IMR-90 (cell line): Measurements from ENCODE around the gene GRK5. TPM values are rescaled to one million over a fixed set of nuclear protein-coding genes. Genes with fewer than 3 reads are reported as not detected.

Experiments
- ATAC-seq: fragments of 200-7000 bp; cut with Tn5 transposase; 2 replicates; pipeline ENCODE4 v1.9.1; 2020; ENCODE audit warnings: low read depth, mild to moderate bottlenecking, moderate library complexity
- BruUV-seq: library from RNA; stranded (reverse); fragments of 400-500 nt; replicated peaks from 2 replicates; lab custom pipeline; 2021; lab: Mats Ljungman, UMichigan
- CTCF ChIA-PET: fragments of 300-600 bp; formaldehyde crosslinking; extraction: SDS; loops from one replicate; lab custom pipeline; 2021; ENCODE audit warnings: antibody characterized with exemption; lab: Yijun Ruan, JAX
- POLR2A ChIA-PET: fragments of 300-600 bp; sonication (Branson Sonifier 250); formaldehyde crosslinking; loops from one replicate; lab custom pipeline; 2022; ENCODE audit warnings: antibody characterized with exemption; ENCODE audit not compliant: unreplicated experiment; lab: Charles Lee
- DNase-seq: peaks from one replicate; pipeline ENCODE4 v3.0.0; 2013
- H2AFZ ChIP-seq: replicated peaks from 2 replicates; pipeline ENCODE3; 2013; ENCODE audit warnings: low read length, mild to moderate bottlenecking; ENCODE audit not compliant: poor library complexity
- H2AK5ac ChIP-seq: 2 replicates; pipeline ENCODE4 v1.6.1; 2013; ENCODE audit warnings: low read depth, low read length, inconsistent platforms
- H2AK9ac ChIP-seq: replicated peaks from 2 replicates; pipeline ENCODE3; 2013; ENCODE audit warnings: mild to moderate bottlenecking, low read depth, low read length, moderate library complexity; ENCODE audit not compliant: poor library complexity
- H2BK120ac ChIP-seq: 2 replicates; pipeline ENCODE4 v1.6.1; 2013; ENCODE audit warnings: low read depth, low read length, inconsistent platforms
- H2BK15ac ChIP-seq: 3 replicates; pipeline ENCODE4 v1.6.1; 2013; ENCODE audit warnings: low read depth, low read length, inconsistent platforms
- H2BK20ac ChIP-seq: 2 replicates; pipeline ENCODE4 v1.6.1; 2013; ENCODE audit warnings: low read depth, mild to moderate bottlenecking, inconsistent platforms, low read length, moderate library complexity
- H2BK5ac ChIP-seq: 2 replicates; pipeline ENCODE4 v1.6.1; 2013; ENCODE audit warnings: mild to moderate bottlenecking, low read depth, low read length, inconsistent platforms; ENCODE audit not compliant: poor library complexity, severe bottlenecking
- H3K14ac ChIP-seq: replicated peaks from 2 replicates; pipeline ENCODE4 v1.6.1; 2013; ENCODE audit warnings: low read depth, low read length, inconsistent platforms
- H3K18ac ChIP-seq: 2 replicates; pipeline ENCODE4 v1.6.1; 2013; ENCODE audit warnings: low read depth, low read length, control low read depth
- H3K23ac ChIP-seq: 2 replicates; pipeline ENCODE4 v1.6.1; 2013; ENCODE audit warnings: low read depth, low read length, inconsistent platforms
- H3K27ac ChIP-seq: 2 replicates; pipeline ENCODE4 v1.5.1; 2013; ENCODE audit warnings: mild to moderate bottlenecking, control low read depth, low read length; ENCODE audit not compliant: insufficient read depth
- H3K27me3 ChIP-seq: 2 replicates; pipeline ENCODE4 v1.6.1; 2013; ENCODE audit warnings: low read length; ENCODE audit not compliant: control insufficient read depth, insufficient read depth
- H3K36me3 ChIP-seq: 2 replicates; pipeline ENCODE4 v1.6.1; 2013; ENCODE audit warnings: low read length, mixed read lengths; ENCODE audit not compliant: control insufficient read depth, insufficient read depth
- H3K4ac ChIP-seq: 2 replicates; pipeline ENCODE4 v1.6.1; 2013; ENCODE audit warnings: low read depth, low read length, inconsistent platforms
- H3K4me1 ChIP-seq: 2 replicates; pipeline ENCODE4 v1.6.1; 2013; ENCODE audit warnings: low read length, mixed read lengths; ENCODE audit not compliant: control insufficient read depth, insufficient read depth
- H3K4me2 ChIP-seq: 2 replicates; pipeline ENCODE4 v1.6.1; 2013; ENCODE audit warnings: low read depth, mild to moderate bottlenecking, control low read depth, low read length, moderate library complexity
- H3K4me3 ChIP-seq: 2 replicates; pipeline ENCODE4 v1.5.1; 2013; ENCODE audit warnings: low read depth, mild to moderate bottlenecking, control low read depth, low read length, moderate library complexity; ENCODE audit not compliant: insufficient read depth
- H3K56ac ChIP-seq: 2 replicates; pipeline ENCODE4 v1.6.1; 2013; ENCODE audit warnings: low read length, inconsistent platforms; ENCODE audit not compliant: insufficient read depth; ENCODE audit errors: extremely low read depth
- H3K79me1 ChIP-seq, 2 experiments: 2 replicates each; pipeline ENCODE4 v1.6.1; 2013; ENCODE audit warnings: low read length in 2 of 2, inconsistent platforms in 1 of 2, low read depth in 1 of 2
- H3K9ac ChIP-seq: 2 replicates; pipeline ENCODE4 v1.6.1; 2013; ENCODE audit warnings: low read depth, low read length, control low read depth
- H3K9me1 ChIP-seq: 2 replicates; pipeline ENCODE4 v1.6.1; 2013; ENCODE audit warnings: low read length, inconsistent platforms; ENCODE audit not compliant: insufficient read depth
- H3K9me3 ChIP-seq: 2 replicates; pipeline ENCODE4 v1.6.1; 2013; ENCODE audit warnings: low read length; ENCODE audit not compliant: control insufficient read depth, insufficient read depth
- H4K20me1 ChIP-seq: 2 replicates; pipeline ENCODE4 v1.6.1; 2013; ENCODE audit warnings: low read length, inconsistent platforms; ENCODE audit not compliant: insufficient read depth
- H4K5ac ChIP-seq: 2 replicates; pipeline ENCODE4 v1.6.1; 2013; ENCODE audit warnings: mild to moderate bottlenecking, low read depth, low read length, control low read depth
- H4K8ac ChIP-seq, 2 experiments: 2 replicates each; pipeline ENCODE4 v1.6.1; 2013; ENCODE audit warnings: low read depth in 2 of 2, low read length in 2 of 2, control low read depth in 1 of 2, inconsistent platforms in 1 of 2
- H4K91ac ChIP-seq: 2 replicates; pipeline ENCODE4 v1.6.1; 2013; ENCODE audit warnings: low read depth, low read length, inconsistent platforms; ENCODE audit not compliant: insufficient read depth
- BHLHE40 ChIP-seq: fragments of 150-350 bp; IDR thresholded peaks from 2 replicates; pipeline ENCODE4 v1.6.1; 2016; ENCODE audit warnings: mild to moderate bottlenecking, low read depth, low read length
- CEBPB ChIP-seq: IDR thresholded peaks from 2 replicates; pipeline ENCODE4 v1.6.1; 2012; ENCODE audit warnings: low read depth, low read length, improper control_type of control experiment
- CTCF ChIP-seq: conservative IDR thresholded peaks from 2 replicates; pipeline ENCODE4 v1.5.1; 2012; ENCODE audit warnings: mild to moderate bottlenecking, low read depth, low read length, improper control_type of control experiment
- ELK1 ChIP-seq: fragments of 150-350 bp; IDR thresholded peaks from 2 replicates; pipeline ENCODE4 v1.6.1; 2016; ENCODE audit warnings: low read depth, mild to moderate bottlenecking, low read length, moderate library complexity, borderline replicate concordance
- FOS ChIP-seq: fragments of 150-350 bp; IDR thresholded peaks from 2 replicates; pipeline ENCODE4 v1.6.1; 2016; ENCODE audit warnings: low read depth, low read length
- MAFK ChIP-seq: IDR thresholded peaks from 2 replicates; pipeline ENCODE4 v1.6.1; 2012; ENCODE audit warnings: low read depth, low read length, improper control_type of control experiment
- MAZ ChIP-seq: IDR thresholded peaks from 2 replicates; pipeline ENCODE4 v1.6.1; 2012; ENCODE audit warnings: low read depth, mild to moderate bottlenecking, low read length, improper control_type of control experiment, moderate library complexity, borderline replicate concordance
- MXI1 ChIP-seq: IDR thresholded peaks from 2 replicates; pipeline ENCODE4 v1.6.1; 2012; ENCODE audit warnings: low read depth, mild to moderate bottlenecking, low read length, moderate library complexity, borderline replicate concordance
- POLR2A ChIP-seq: IDR thresholded peaks from 2 replicates; pipeline ENCODE4 v1.6.1; 2012; ENCODE audit warnings: mild to moderate bottlenecking, low read depth, low read length
- RFX5 ChIP-seq: IDR thresholded peaks from 2 replicates; pipeline ENCODE4 v1.8.0; 2012; ENCODE audit warnings: low read depth, mild to moderate bottlenecking, low read length, moderate library complexity
- SMC3 ChIP-seq: fragments of 150-350 bp; IDR thresholded peaks from 2 replicates; pipeline ENCODE4 v1.6.1; 2016; ENCODE audit warnings: low read depth, mild to moderate bottlenecking, antibody characterized with exemption, low read length, moderate library complexity
- USF2 ChIP-seq: fragments of 150-350 bp; IDR thresholded peaks from 2 replicates; pipeline ENCODE4 v1.6.1; 2017; ENCODE audit warnings: mild to moderate bottlenecking, antibody characterized with exemption, low read length, low read depth
- WGBS, 2 experiments: methylation state at CpG; one replicate each; pipeline versions ENCODE4 v1.1.5 to v1.1.7; 2013; ENCODE audit warnings: missing lambda C conversion rate in 2 of 2; ENCODE audit not compliant: insufficient read length in 1 of 2; ENCODE audit errors: extremely low coverage in 2 of 2; 5-methylcytosine and 5-hydroxymethylcytosine counted together
- dilution Hi-C: fragments of 300-500 bp; cut with HindIII; formaldehyde crosslinking; loops from one replicate; pipeline ENCODE4 v1.14.3; 2018; ENCODE audit warnings: low sequenced_read_pairs; ENCODE audit not compliant: unreplicated experiment
- in situ Hi-C: fragments of 300-500 bp; cut with MboI; formaldehyde crosslinking; loops from 3 replicates; pipeline ENCODE4 v1.14.3; 2019; ENCODE audit warnings: low sequenced_read_pairs, inconsistent platforms, mixed read lengths
- intact Hi-C: fragments of 100-400 bp; cut with micrococcal nuclease; formaldehyde crosslinking; loops from 2 replicates; pipeline ENCODE4 v1.10.0; 2022
- polyA plus RNA-seq, 3 experiments: library from polyadenylated mRNA; depleted of rRNA; stranded (reverse); fragments of >200 nt; gene quantifications; 2 replicates each; pipeline ENCODE4 v1.2.3, GENCODE V29; 2012; ENCODE audit warnings: low replicate concordance in 1 of 3
- total RNA-seq: library from RNA; depleted of rRNA; stranded (reverse); fragments of >200 nt; gene quantifications from 2 replicates; pipeline ENCODE4 v1.2.3, GENCODE V29; 2012

The GRK5 gene
- total and polyA plus RNA-seq, 2 of the 4 experiments (the other 2 are of a cell fraction) = 12.9 to 16.3 TPM

- no peak for TF ChIP-seq MXI1
- TF ChIP-seq BHLHE40 = peak; percentile 29; the same call in 1 of the 2 replicates
- TF ChIP-seq SMC3 = no peak
- TF ChIP-seq MAZ = no peak
- TF ChIP-seq MAFK = no peak
- TF ChIP-seq ELK1 = no peak
- no peak for TF ChIP-seq POLR2A
- TF ChIP-seq RFX5 = no peak
- no peak for TF ChIP-seq CTCF
- peak; percentile 69 for TF ChIP-seq CEBPB
- TF ChIP-seq FOS = peak; percentile 77; the same call in 1 of the 2 replicates
- TF ChIP-seq USF2 = no peak
- POLR2A ChIA-PET = no interaction called here
Measured at GRCh38 chr10:119197921-119198320, 9.4 kb upstream of the GRK5 start.

More at GRCh38 chr10:119197921-119198320, 9.4 kb upstream of the GRK5 start:
- no TSS peak for BruUV-seq
- 0 out of 2 replicates have a peak overlapping the region, but pooled peaks have one; percentile 5 for H3K4ac ChIP-seq
- H3K14ac ChIP-seq = no peak overlapping the region; the same call in 1 of the 2 replicates
- peaks cover 6% of the 10 kb centered on the region for H3K4me1 ChIP-seq
- DNase-seq = peak; percentile 90
- H2BK15ac ChIP-seq = no peak overlapping the region
- dilution Hi-C loops = no loop called here
- peaks cover 2% of the 10 kb centered on the region; the same call in 1 of the 2 replicates for H3K9me3 ChIP-seq
- H4K5ac ChIP-seq = no peak overlapping the region
- no CpG with 5 or more reads among the region's 4 CpGs for WGBS, 2 experiments
- H4K20me1 ChIP-seq = no peaks in the 10 kb centered on the region
- H4K8ac ChIP-seq = peak overlapping the region in 1 of 2 experiments; percentile 22; a peak in 1 of 4 replicates
- peak overlapping the region; percentile 10; the same call in 1 of the 2 replicates for H2BK120ac ChIP-seq
- no peaks in the 10 kb centered on the region for H3K79me1 ChIP-seq
- no peak overlapping the region for H2AK9ac ChIP-seq
- no peaks in the 10 kb centered on the region for H3K9me1 ChIP-seq
- H3K27me3 ChIP-seq = no peaks in the 10 kb centered on the region
- CTCF ChIA-PET = interaction anchor here (0.5 to 3.7 kb wide), 6 partner anchors 8 to 397 kb away, joined by 3 to 31 read pairs (median 6); no protein-coding TSS in a partner anchor
- no peak overlapping the region for H3K4me2 ChIP-seq
- intact Hi-C loops = loop anchor here (2.0 kb wide), 2 partner anchors 219 to 399 kb away; partner anchors contain the start of gene TIAL1
- no peak overlapping the region for H3K9ac ChIP-seq
- H2BK5ac ChIP-seq = no peak overlapping the region
- H2AFZ ChIP-seq = no peak overlapping the region
- no peak overlapping the region for H3K56ac ChIP-seq
- no peaks in the 10 kb centered on the region for H3K36me3 ChIP-seq
- peak; percentile 50 for ATAC-seq
- H3K18ac ChIP-seq = peak overlapping the region; percentile 35; the same call in 1 of the 2 replicates
- no peak overlapping the region for H2AK5ac ChIP-seq
- H3K4me3 ChIP-seq = no peak overlapping the region
- peak overlapping the region; percentile 41; the same call in 1 of the 2 replicates for H3K23ac ChIP-seq
- peak overlapping the region; percentile 9; the same call in 1 of the 2 replicates for H2BK20ac ChIP-seq
- in situ Hi-C loops = loop anchor here (5.0 to 25.0 kb wide), 3 partner anchors 249 to 664 kb away; partner anchors contain the start of gene MCMBP
- H3K27ac ChIP-seq = no peak overlapping the region
- H4K91ac ChIP-seq = peak overlapping the region; percentile 13; the same call in 1 of the 2 replicates
